ENCODE results near the gene FRMPD4. TPM values are rescaled to one million over a fixed set of nuclear protein-coding genes. Genes with fewer than 3 reads are reported as not detected.

FRMPD4 gene
- total RNA-seq, 1 donor from 2014 or later, result 0.13 TPM

DNA sequence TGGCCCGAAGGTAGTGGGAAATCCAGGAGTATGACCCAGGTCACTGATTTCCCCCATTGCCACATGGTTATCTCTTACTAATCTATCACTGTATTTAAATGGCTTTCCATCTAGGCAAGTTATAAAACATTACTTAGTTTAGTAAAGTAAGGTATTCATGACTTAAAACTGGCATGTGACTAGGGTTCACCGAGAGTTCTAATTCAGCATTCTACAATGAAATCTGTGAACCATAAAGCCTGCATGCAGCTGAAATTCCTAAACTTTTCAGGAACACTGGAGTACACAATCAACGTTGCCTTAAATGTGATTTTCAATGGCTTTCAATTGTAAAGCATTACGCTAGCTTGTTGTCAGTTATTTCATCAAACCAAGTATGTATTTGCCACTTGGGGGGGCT, 630.2 kb downstream of the FRMPD4 start:
- ATAC-seq (no peak), DNase-seq (ENCODE audit: low spot score) (no peak)
- intact Hi-C loops (cut with DNase I), result no loop called here

DNA sequence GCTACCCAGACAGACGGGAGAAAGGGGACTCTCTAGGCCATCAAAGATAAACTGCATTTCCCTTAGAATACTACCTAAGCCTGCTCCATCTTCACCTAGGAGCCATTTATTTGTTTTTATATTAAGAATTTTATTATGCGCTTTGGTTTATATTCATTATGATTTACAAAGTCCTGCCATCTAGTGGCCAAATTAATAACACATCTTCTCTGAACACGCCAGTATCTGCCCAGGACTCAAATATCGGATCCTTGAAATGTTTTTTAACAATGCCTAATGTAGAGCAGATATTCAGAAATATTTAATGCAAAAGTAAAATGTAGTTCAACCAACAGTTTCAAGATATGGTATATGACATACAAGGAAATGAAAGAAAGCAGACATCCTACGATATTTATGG, 632.2 kb downstream of the FRMPD4 start:
- DNase-seq (ENCODE audit: low spot score) (no peak), ATAC-seq (peak; percentile 42)
- intact Hi-C loops (cut with DNase I), result no loop called here

DNA sequence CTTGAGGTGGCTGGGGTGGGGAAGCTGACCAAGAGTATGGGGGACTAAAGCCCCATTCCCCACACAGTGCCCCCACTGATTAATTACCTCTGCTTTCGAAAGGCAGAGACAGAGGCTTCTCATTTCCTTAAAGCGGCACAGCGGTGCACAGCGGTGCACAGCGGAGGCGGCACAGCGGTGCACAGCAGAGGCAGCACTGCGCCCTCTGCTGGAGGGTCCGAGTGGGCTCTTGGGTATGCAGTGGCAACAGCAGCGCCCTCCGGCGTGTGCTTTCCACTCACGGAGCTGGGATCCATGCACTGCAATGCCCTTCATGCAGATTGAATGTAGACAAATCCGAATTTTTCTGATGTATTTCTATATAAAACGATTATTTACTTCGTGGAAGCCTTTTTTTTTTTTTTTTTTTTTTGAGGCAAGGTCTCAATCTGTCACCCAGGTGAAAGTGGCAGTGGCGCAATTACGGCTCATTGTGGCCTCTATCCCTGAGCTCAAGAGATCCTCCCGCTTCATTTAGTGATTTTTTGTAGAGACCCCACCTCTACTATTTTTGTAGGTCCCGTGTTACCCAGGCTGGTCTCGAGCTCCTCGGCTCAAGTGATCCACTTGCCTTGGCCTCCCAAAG, 633.3 kb downstream of the FRMPD4 start:
- ATAC-seq, result peak; percentile 71
- DNase-seq (ENCODE audit: low spot score), result peak; percentile 59

More for the DNA sequence above, 633.3 kb downstream of the FRMPD4 start:
- intact Hi-C loops (cut with DNase I), result no loop called here

Data from sciatic nerve (tissue), 2 donors.